ENCODE measurements around the gene DCST2. TPM values are rescaled to one million over a fixed set of nuclear protein-coding genes. Genes with fewer than 3 reads are reported as not detected.
"Not testable (repeated sequence)": the region's sequence is repeated elsewhere in the genome, so short reads cannot be mapped to it uniquely, and the experiment has no call there.

DCST2 gene
- total RNA-seq, 1 donor from 2014 or later, result not detected

DNA sequence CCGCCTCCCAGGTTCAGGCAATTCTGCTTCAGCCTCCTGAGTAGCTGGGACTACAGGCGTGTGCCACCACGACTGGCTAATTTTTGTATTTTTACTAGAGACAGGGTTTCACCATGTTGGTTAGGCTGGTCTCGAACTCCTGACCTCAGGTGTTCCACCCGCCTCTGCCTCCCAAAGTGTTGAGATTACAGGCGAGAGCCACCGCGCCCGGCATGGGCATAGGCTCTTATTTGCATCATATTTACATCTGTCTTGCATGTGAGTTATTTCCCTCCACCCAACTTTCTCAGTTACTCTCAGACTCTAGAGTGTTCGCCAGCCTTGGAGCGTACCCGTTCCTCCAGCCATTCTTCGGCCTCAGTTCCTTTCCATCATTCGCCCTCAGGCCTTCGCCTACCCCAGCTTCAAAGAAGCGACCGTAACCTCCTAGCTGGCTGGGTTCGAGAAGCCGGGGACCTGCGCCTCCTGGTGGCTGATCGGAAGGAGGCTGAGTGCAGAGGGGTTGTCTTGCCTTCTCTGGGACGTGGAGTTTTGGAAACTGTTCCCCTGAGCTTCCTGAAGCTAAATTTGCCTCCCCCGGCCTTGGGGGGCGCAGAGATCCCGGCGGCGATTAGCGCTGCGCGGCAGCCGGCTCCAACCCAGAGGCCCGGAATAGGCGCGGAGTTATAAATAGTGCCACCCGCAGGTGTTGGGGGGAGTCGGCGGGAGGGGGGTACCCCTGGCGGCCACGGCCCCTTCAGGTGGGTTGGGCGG, 34.6 kb downstream of the DCST2 start:
- peak; percentile 84 for DNase-seq (ENCODE audit: low spot score)

DNA sequence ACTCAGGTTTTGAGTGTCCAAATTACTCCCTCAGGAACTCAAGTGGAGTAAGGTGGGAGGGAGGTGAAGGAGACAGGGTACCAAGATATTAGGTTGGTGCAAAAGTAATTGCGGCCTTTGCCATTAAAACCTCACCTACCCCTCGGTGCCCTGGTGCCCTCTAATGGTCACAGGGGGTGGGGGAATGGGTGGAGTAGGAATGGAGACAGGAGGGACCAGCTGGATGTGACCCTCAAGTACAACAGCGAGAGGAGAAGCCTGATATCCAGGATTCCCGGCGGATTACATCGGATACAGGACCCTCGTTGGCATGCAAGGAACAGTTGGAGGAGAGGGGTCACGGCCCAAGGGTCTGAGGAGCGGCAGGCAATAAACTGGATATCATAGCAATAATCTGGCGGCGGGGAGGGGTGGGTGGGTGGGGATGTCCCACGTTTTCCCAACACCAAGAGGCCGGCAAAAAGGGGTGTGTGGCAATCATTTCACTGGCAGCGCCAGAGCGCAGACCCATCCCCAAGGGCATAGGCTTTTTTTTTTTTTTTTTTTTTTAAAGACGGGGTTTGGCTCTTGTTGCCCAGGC, 35.3 kb downstream of the DCST2 start:
- DNase-seq (ENCODE audit: low spot score), result no peak

DNA sequence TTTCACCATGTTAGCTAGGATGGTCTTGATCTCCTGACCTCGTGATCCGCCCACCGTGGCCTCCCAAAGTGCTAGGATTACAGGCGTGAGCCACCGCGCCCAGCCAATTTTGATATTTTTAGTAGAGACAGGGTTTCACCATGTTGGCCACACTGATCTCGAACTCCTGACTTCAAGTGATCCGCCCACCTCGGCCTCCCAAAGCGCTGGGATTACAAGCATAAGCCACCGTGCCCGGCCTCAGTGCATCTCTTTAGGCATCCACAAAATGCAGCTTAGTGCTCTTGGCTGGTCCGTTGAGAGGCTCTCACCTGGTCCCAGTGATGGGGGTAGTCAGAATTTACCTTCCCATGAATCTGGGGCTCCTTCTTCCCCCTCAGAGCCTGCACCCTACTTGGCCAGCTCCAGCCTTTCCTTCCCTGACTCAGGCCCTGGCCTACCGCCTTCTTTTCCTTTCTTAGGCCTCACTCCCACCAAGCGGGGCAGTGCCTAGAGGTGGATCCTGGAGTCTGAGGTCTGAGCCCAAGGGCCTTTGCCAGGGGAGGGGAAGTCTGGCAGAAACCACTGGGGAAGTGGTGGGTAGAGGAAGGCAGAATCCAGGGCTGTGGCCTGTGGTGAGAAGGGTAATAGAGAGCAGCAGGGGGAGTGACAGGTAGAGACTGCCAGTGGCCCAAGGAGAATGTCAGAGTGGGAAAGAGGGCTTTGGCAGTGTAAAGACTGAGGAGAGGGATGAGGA, 36.4 kb downstream of the DCST2 start:
- no peak for DNase-seq (ENCODE audit: low spot score)

DNA sequence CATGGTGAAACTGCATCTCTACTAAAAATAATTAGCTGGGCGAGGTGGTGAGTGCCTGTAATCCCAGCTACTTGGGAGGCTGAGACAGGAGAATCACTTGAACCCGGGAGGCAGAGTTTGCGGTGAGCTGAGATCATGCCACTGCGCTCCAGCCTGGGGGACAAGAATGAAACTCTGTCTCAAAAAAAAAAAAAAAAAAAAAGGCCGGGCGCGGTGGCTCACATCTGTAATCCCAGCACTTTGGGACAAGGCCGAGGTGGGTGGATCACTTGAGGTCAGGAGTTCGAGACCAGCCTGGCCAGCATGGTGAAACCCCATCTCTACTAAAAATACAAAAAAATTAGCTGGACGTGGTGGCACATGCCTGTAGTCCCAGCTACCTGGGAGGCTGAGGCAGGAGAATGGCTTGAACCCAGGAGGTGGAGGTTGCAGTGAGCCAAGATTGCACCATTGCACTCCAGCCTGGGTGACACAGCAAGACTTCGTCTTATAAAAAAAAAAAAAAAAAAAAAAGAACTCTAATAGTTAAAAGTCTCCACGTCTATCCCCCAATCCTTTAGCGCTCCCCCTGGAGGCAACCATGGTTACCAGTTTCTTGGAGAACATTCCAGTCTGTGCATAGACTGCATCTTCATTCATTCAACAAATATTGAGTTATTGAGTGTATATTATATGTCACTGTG, 38.1 kb downstream of the DCST2 start:
- DNase-seq (ENCODE audit: low spot score), result peak; percentile 80

DNA sequence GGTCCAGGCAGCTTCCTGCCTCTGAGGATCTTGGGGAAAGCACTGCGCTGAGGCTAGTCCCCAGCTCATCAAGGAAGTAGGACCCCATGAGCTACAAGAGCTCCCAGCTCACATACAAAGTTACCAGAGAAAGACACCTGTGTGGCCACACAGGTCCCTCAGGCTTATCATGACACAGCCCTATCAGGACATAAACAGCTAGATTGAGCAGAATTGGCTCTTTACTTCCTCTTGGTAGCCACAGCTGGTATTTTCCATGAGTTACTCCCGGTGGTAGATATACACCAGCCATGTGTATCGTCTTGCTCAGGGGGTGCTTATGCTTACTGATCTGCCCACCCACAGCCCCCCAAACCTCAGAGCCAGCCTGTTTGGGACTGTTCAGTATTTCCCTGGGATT, 39.0 kb downstream of the DCST2 start:
- no peak for DNase-seq (ENCODE audit: low spot score)

DNA sequence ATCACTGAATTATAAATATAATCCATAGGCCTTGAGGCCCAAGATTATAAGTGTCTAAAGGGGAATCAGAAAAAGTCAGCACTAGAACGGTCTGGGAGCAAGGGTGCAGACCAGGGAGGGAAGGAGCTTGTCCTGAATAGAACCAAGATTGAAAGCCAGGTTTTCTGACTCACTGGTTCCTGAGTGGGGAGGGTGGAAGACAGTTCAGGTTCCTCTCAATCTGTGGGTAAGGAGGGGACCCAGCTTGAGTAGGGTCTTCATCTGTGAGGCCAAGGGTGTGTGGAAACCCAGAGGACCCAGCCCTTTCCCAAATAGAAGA, 39.4 kb downstream of the DCST2 start:
- no peak for DNase-seq (ENCODE audit: low spot score)

DNA sequence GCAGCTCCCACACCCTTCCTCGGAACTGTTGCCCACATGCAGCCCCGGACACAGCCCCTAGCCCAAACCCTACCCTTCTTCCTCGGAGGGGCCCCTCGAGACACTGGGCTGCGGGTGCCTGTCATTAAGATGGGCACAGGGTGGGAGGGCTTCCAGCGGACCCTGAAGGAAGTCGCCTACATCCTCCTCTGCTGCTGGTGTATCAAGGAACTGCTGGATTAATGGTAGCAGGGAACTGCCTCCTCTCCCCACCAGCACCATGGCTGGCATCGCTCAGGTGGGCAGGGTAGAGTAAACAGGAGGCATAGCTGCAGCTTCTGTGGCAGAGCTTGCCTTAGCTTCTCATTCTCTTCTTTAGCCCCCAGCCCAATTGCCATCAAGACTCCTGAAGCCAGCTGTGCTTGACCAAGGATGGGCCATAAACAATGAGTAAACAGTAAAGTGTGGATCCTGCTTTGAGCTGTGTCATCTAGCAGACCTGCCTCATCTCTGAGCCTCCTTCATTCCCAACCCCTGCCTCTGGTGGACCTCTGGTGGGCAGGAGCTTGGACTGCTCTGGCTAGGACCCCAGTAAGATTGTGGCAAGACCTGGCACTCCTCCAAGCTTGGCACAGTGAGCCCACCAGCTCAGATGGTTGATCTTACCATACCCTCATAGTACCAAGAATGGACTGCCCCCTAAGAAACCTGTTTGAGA, 39.9 kb downstream of the DCST2 start, which contains the start of gene LENEP:
LENEP (plus strand) TSS at position 15 of the 697 bp plus-strand sequence; CDS start at position 37, 22 bp downstream.
- no peak for DNase-seq (ENCODE audit: low spot score)

DNA sequence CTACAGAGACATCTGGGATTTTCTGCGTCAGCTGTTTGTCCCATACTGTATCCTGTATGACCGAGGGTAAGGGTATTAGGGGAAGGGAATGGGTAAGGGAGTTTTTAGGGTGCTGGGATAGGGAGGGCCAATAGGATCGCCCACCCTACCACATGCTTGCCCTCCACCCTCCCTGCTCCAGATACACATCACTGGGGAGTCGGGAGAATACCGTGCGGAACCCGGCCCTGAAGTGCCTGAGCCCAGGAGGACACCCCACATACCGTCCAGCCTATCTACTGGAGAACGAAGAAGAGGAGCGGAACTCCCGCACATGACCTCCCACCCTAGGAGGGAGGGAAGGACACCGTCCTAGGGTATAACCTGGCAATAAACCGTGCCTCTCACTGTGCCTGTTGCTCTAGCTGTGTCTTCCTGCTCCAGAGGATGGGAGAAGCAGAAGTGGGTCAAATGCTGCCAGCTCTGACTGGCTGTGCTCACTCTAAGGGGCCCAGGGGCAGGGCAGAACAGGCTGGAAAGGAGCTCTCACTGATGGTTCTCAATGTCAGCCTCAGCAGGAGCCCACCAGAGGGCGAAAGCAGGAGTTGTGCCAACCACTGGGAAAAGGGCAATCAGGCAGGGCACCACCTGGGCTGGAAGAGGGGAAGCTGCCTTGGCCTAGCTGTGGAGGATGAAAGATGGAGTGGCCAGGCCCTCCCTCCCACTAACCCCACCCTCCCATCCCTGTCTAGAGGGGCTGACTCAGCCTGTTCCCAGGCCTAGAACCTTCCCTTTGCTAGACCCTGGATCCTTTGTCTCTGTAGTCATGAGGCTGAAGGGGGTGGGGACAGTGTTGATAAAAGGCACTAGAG, 40.6 kb downstream of the DCST2 start:
- peak; percentile 46 for DNase-seq (ENCODE audit: low spot score)

DNA sequence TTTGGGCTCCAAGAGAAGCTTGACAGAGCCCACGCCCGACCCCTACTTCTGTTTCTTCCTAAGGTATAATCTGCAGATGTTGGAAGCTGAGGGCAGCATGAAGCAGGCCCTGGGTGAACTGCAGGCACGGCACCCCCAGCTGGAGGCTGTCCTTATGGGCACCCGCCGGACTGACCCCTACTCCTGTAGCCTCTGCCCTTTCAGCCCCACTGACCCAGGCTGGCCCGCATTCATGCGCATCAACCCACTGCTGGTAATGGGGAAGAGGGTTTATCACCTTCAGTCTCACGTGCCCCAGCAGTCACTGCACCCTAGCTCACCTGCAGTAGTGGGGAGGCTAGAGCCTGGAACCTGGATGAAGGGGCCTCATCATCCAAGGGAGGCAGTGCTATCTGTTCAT, 43.3 kb downstream of the DCST2 start:
- DNase-seq (ENCODE audit: low spot score), result no peak

DNA sequence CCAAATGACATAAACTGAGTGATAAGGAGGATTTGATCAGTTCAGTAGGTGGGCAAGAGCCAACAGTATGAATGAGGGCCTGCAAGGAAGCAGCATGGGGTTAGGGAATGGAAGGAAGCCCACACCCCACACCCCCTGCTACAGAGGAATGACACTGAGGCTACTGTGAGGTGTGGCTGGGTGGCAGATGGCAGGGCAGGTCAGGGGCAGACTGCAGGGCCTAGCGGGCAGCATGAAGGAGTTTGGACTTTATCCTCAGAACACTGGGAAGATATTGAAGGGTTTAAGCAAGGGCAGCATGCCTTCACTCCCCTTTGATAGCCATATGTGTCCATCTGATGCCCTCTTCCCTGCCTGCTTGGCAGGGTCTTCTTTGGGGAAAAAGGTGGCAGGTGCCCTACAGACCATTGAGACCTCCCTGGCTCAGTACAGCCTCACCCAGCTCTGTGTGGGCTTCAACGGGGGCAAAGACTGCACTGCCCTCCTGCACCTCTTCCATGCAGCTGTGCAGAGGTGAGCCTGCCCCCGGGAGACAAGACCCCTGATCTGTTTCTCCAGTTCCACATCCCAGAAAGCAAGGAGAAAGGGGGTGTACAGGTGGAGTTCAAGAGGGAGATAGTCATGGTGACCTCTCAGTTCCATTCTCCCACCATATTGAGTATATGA, 44.3 kb downstream of the DCST2 start:
- no peak for DNase-seq (ENCODE audit: low spot score)

DNA sequence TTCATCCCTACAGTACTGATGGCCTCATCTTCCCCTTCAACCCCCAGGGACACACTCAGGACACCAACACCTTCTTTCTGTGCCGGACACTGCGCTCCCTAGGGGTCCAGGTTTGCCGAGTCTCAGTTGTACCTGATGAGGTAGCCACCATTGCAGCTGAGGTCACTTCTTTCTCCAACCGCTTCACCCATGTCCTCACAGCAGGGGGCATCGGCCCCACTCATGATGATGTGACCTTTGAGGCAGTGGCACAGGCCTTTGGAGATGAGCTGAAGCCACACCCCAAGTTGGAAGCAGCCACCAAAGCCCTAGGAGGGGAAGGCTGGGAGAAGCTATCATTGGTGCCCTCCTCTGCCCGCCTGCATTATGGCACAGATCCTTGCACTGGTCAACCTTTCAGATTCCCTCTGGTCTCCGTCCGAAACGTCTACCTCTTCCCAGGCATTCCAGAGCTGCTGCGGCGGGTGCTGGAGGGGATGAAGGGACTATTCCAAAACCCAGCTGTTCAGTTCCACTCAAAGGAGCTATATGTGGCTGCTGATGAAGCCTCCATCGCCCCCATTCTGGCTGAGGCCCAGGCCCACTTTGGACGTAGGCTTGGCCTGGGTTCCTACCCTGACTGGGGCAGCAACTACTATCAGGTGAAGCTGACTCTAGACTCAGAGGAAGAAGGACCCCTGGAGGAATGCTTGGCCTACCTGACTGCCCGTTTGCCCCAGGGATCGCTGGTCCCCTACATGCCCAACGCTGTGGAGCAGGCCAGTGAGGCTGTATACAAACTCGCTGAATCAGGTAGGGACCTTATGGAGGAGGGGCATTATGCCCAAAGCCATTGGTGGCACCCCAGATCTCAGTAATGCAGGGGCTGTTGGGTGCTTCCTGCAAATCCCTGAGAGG, 45.3 kb downstream of the DCST2 start:
- DNase-seq (ENCODE audit: low spot score), result no peak

DNA sequence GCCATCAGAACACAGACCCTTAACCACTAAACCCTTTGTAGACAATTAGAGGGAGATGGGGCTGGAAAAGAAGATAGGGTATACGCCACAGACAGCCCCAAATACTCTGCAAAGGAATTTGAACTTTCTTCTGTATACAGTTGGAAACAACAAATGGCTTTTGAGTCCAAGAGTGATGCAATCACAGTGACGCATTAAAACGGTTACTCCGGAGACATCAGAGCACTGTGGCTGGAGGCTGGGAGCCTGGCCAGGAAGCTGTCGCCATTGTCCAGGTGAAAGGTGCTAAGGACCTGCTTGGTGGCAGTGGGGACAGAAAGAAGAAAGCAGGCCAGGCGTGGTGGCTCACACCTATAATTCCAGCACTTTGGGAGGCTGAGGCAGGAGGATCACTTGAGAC, 46.3 kb downstream of the DCST2 start:
- no peak for DNase-seq (ENCODE audit: low spot score)

DNA sequence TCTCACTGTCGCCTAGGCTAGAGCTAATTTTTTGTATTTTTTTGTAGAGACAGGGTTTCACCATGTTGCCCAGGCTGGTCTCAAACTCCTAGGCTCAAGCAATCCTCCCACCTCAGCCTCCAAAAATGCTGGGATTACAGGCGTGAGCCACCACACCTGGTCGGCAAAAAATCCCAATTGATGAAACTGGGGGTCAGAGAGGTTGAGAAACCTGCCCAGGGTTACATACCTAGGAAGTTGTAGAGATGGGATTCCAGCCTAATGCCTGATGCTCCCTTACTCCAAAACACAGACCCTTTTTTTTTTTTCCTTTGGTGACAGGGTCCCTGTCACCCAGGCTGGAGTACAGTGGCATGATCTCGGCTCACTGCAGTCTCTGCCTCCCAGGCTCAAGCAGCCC, 46.8 kb downstream of the DCST2 start:
- not testable (repeated sequence) for DNase-seq (ENCODE audit: low spot score)

DNA sequence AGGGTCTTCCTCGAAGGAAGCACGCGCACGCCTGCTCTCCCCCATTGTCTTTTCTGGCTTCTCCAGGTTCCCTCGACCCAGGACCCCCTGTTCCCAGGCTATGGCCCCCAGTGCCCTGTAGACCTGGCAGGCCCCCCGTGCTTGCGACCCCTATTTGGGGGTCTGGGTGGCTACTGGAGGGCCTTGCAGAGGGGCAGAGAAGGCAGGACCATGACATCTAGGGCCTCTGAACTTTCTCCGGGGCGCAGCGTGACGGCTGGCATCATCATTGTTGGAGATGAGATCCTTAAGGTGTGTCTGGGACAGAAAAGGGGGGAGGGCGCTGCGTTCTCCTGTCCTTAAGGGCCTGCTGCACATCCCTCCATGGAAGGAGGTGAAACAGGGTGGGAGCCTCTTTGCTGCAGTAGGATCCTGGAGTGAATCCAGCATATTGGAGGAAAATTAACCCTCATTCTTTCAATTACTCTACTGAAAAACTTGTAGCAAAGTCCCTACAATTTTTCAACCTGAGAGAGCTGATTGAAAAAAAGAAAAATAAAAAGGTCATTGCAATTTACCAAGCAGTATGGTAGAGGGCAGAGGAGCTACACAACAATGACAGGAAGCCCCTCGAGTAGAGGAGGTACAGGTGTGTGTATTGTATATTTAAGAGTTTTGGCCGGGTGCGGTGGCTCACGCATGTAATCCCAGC, 49.7 kb downstream of the DCST2 start:
- DNase-seq (ENCODE audit: low spot score), result no peak

DNA sequence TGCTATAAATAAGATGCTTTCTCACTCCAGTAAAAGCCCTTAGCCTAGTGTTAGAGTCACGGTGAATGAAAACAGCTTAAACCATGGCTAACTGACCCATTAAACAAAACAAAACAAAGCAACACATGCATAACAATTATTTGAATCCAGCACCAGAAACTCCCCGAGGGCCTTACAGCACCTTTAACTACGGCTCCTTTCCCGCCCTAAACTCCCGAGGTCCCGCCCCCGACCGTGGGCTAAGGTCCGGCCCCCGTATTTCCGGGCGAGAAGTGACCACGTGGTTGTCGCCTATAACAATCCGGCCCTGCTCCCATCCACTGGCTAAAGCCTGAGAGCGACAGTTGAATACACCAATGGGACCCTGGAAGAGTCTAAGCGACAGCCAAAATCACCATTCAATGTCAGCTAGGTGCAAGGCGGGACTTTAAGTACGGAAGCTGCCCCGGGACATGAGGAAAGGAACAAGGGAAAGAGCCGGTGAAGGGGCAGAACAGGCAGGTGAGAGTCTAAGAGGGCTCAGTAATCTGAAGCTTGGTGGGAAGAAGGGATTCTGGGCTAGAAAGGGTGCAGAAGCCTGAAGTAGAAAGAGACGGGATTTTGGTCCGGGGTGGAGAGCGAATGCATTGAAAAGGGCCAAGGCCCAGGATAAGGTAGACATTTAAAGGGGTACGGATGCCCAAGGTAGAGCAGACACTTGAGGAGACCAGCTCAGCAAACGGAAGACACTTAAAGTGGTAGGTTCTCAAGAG, 50.5 kb downstream of the DCST2 start, which contains the start of gene FLAD1:
FLAD1 (plus strand) TSS at position 448 of the 752 bp plus-strand sequence. CDS start 351 bp downstream, outside the sequence.
- DNase-seq (ENCODE audit: low spot score), result peak; percentile 100

DNA sequence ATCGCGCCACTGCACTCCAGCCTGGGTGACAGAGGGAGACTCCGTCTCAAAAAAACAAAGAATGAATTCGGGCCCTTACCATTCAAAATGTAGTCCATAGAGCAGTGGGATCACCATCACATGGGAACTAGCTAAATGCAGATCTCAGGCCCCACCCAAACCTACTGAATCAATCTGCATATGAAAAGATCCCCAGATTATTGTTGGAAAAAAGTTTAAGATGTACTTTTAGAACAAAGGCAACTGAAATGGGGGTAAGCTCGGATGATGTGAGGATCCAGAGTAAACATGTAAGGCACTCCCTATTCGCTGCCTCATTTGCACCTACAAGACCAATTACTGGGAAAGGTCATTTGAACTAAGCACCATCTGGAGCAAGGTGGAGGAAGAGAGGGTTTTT, 51.2 kb downstream of the DCST2 start:
- DNase-seq (ENCODE audit: low spot score), result no peak

DNA sequence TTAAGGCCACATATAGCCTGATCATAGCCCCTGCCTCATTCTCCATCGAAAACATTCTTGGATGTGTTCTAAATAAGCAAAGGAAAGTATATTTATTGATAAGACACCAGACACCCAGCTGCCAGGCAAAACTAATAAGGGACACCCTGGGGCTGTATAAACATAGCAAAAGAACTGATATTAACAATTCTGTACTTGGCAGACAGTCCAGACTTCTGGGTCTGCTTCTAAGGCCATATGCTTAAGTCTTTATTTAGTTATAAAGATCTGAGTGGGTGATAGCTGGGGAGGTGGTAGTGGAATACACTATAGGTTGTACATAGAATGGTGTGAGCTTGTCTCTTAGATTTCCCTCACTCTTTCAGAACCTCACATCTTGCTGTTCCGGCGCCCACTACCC, 55.2 kb downstream of the DCST2 start:
- no peak for DNase-seq (ENCODE audit: low spot score)

DNA sequence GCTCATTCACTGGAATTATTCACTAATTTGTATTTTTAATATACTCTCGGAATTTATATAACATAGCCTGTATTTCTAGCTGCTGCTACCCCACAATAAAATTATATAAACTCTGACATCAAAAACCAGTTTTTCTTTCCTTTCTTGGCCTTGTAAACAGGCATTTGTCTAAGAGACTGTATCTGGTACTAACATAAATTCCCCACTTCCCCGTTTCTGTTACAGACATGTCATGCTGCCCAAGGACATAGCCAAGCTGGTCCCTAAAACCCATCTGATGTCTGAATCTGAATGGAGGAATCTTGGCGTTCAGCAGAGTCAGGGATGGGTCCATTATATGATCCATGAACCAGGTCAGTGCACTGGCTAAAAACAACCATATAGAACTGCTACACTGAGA, 55.8 kb downstream of the DCST2 start:
- DNase-seq (ENCODE audit: low spot score), result not testable (repeated sequence)

Data from umbilical cord (tissue), 2 donors.